A549 (cell line): ENCODE results near the gene USP3. TPM values are rescaled to one million over a fixed set of nuclear protein-coding genes. Genes with fewer than 3 reads are reported as not detected.

Experiments
- ATAC-seq, 2 experiments: fragments of 200-7000 bp in 1 of 2; fragments of >200 bp in 1 of 2; cut with Nextera tagmentation in 1 of 2; cut with Tn5 transposase in 1 of 2; 3 replicates each; pipeline versions ENCODE4 v1.8.0 to v1.9.1; 2018 to 2020; ENCODE audit warnings: mild to moderate bottlenecking in 1 of 2, moderate library complexity in 1 of 2
- CTCF ChIA-PET: fragments of 300-600 bp; sonication (Branson Sonifier 250); formaldehyde crosslinking; extraction: SDS; loops from one replicate; lab custom pipeline; 2021; ENCODE audit warnings: antibody characterized with exemption, inconsistent platforms; lab: Yijun Ruan, JAX
- POLR2A ChIA-PET: fragments of 350-600 bp; formaldehyde crosslinking; extraction: SDS; loops from one replicate; lab custom pipeline; 2021; ENCODE audit warnings: antibody characterized with exemption, inconsistent platforms; lab: Yijun Ruan, JAX
- DNase-seq, 2 experiments: peaks; one replicate each; pipeline versions ENCODE4 v3.0.0 to v3.0.0-alpha.2; 2011 to 2016; ENCODE audit warnings: low read depth in 1 of 2, low spot score in 1 of 2
- FAIRE-seq: peaks from 2 replicates; lab custom pipeline; 2011; peaks lifted over from hg19 to GRCh38; lab: Jason Lieb, UNC
- H3K27ac ChIP-seq, 2 experiments: fragments of >200 bp; sonication (Bioruptor Twin); formaldehyde crosslinking; 3 replicates each; pipeline ENCODE4 v1.5.1; 2016 to 2017
- H3K4me1 ChIP-seq: fragments of >200 bp; sonication (Bioruptor Twin); formaldehyde crosslinking; 3 replicates; pipeline ENCODE4 v1.6.1; 2016
- H3K4me2 ChIP-seq: fragments of >200 bp; sonication (Bioruptor Twin); formaldehyde crosslinking; 3 replicates; pipeline ENCODE4 v1.6.1; 2016
- H3K4me3 ChIP-seq: fragments of >200 bp; sonication (Bioruptor Twin); formaldehyde crosslinking; 3 replicates; pipeline ENCODE4 v1.5.1; 2016
- H3K9me3 ChIP-seq: fragments of >200 bp; sonication (Bioruptor Twin); formaldehyde crosslinking; 3 replicates; pipeline ENCODE4 v1.6.1; 2016
- CBX8 ChIP-seq: fragments of 200-600 bp; sonication (generic); IDR thresholded peaks from 2 replicates; pipeline ENCODE4 v1.6.1; 2016
- CEBPB ChIP-seq, 2 experiments: fragments of >200 bp in 1 of 2; sonication (Bioruptor Twin) in 1 of 2; formaldehyde crosslinking in 1 of 2; IDR thresholded peaks; 2 replicates each; pipeline ENCODE4 v1.6.1; 2012 to 2016
- CHD2 ChIP-seq: fragments of 150-350 bp; IDR thresholded peaks from 2 replicates; pipeline ENCODE4 v1.6.1; 2014; ENCODE audit warnings: low read length; ENCODE audit not compliant: partially characterized antibody
- CHD4 ChIP-seq: fragments of 200-600 bp; sonication (generic); IDR thresholded peaks from 2 replicates; pipeline ENCODE4 v1.6.1; 2016; ENCODE audit warnings: antibody characterized with exemption, mild to moderate bottlenecking, borderline replicate concordance
- EHF ChIP-seq: fragments of 250-450 bp; sonication (Bioruptor Pico); IDR thresholded peaks from 2 replicates; pipeline ENCODE4 v1.5.0; 2020; ENCODE audit warnings: mild to moderate bottlenecking
- EHMT2 ChIP-seq: fragments of 200-600 bp; sonication (generic); IDR thresholded peaks from 2 replicates; pipeline ENCODE4 v1.6.1; 2016; ENCODE audit warnings: antibody characterized with exemption, low read depth, mild to moderate bottlenecking, moderate library complexity
- ESRRA ChIP-seq: fragments of 150-350 bp; IDR thresholded peaks from 2 replicates; pipeline ENCODE4 v1.6.1; 2014; ENCODE audit warnings: mild to moderate bottlenecking, low read length, borderline replicate concordance
- FOSL2 ChIP-seq, 2 experiments: fragments of 450-650 bp in 1 of 2; fragments of >200 bp in 1 of 2; sonication (Bioruptor Twin) in 1 of 2; formaldehyde crosslinking; IDR thresholded peaks; 2 replicates each; pipeline versions ENCODE4 v1.5.0 to v1.6.1; 2016 to 2020; ENCODE audit warnings: mild to moderate bottlenecking in 1 of 2, moderate library complexity in 1 of 2
- HEYL ChIP-seq: fragments of 250-450 bp; sonication (Bioruptor Pico); IDR thresholded peaks from 2 replicates; pipeline ENCODE4 v1.8.0; 2021; ENCODE audit warnings: mild to moderate bottlenecking, moderate library complexity
- KDM1A ChIP-seq: fragments of 200-600 bp; sonication (generic); IDR thresholded peaks from 2 replicates; pipeline ENCODE4 v1.6.1; 2016; ENCODE audit warnings: low read depth, mild to moderate bottlenecking
- KDM5A ChIP-seq: fragments of 200-600 bp; sonication (generic); IDR thresholded peaks from 2 replicates; pipeline ENCODE4 v1.6.1; 2016; ENCODE audit warnings: antibody characterized with exemption, mild to moderate bottlenecking
- MAZ ChIP-seq: fragments of 150-350 bp; IDR thresholded peaks from 2 replicates; pipeline ENCODE4 v1.6.1; 2014; ENCODE audit warnings: antibody characterized with exemption, low read depth, low read length, borderline replicate concordance
- MYC ChIP-seq: IDR thresholded peaks from 2 replicates; pipeline ENCODE4 v1.6.1; 2012; ENCODE audit warnings: mild to moderate bottlenecking, inconsistent platforms, low read length, improper control_type of control experiment, borderline replicate concordance
- NPAS2 ChIP-seq: fragments of 250-450 bp; sonication (Bioruptor Pico); IDR thresholded peaks from 2 replicates; pipeline ENCODE4 v1.8.0; 2022; ENCODE audit warnings: mild to moderate bottlenecking, moderate library complexity, borderline replicate concordance
- NR3C1 ChIP-seq: fragments of >200 bp; sonication (Bioruptor Twin); formaldehyde crosslinking; IDR thresholded peaks from 3 replicates; pipeline ENCODE4 v1.6.1; 2017
- POLR2A ChIP-seq: IDR thresholded peaks from 2 replicates; pipeline ENCODE4 v1.6.1; 2012; ENCODE audit warnings: mild to moderate bottlenecking, low read length
- RAD21 ChIP-seq, 2 experiments: fragments of >200 bp in 1 of 2; sonication (Bioruptor Twin) in 1 of 2; formaldehyde crosslinking in 1 of 2; IDR thresholded peaks in 1 of 2; conservative IDR thresholded peaks in 1 of 2; 2 replicates in 1 of 2; 3 replicates in 1 of 2; pipeline ENCODE4 v1.6.1; 2012 to 2018; ENCODE audit warnings: inconsistent platforms in 1 of 2
- RARB ChIP-seq: fragments of 250-450 bp; sonication (Bioruptor Pico); IDR thresholded peaks from 2 replicates; pipeline ENCODE4 v1.8.0; 2021; ENCODE audit warnings: mild to moderate bottlenecking, moderate library complexity
- SMC3 ChIP-seq: fragments of >200 bp; sonication (Bioruptor Twin); formaldehyde crosslinking; IDR thresholded peaks from 3 replicates; pipeline ENCODE4 v1.6.1; 2018; ENCODE audit warnings: inconsistent platforms
- SREBF2 ChIP-seq: fragments of 450-650 bp; IDR thresholded peaks from 2 replicates; pipeline ENCODE4 v1.6.1; 2014; ENCODE audit warnings: mild to moderate bottlenecking, moderate library complexity
- TP53 ChIP-seq: fragments of 250-450 bp; sonication (Bioruptor Pico); IDR thresholded peaks from 2 replicates; pipeline ENCODE4 v1.5.0; 2021; ENCODE audit warnings: mild to moderate bottlenecking, moderate library complexity
- ZC3H11A ChIP-seq: fragments of 450-650 bp; IDR thresholded peaks from 2 replicates; pipeline ENCODE4 v1.6.1; 2014; ENCODE audit warnings: antibody characterized with exemption, mild to moderate bottlenecking
- ZFP36 ChIP-seq: fragments of 450-650 bp; IDR thresholded peaks from 2 replicates; pipeline ENCODE4 v1.6.1; 2014; ENCODE audit warnings: borderline replicate concordance; ENCODE audit not compliant: partially characterized antibody
- WGBS: methylation state at CpG from one replicate; pipeline ENCODE4 v1.1.6; 2017; ENCODE audit errors: missing lambda C conversion rate; 5-methylcytosine and 5-hydroxymethylcytosine counted together
- polyA plus RNA-seq, 4 experiments: library from polyadenylated mRNA; depleted of rRNA in 3 of 4; stranded (reverse); fragments of >200 nt; fragmentation: RNase III in 1 of 4; extraction: RNeasy Plus Mini Kit Qiagen cat#74134 plus additional on column Dnase treatment in 1 of 4; gene quantifications; 2 replicates in 3 of 4; 3 replicates in 1 of 4; pipeline ENCODE4 v1.2.3, GENCODE V29; 2011 to 2017
- TF ChIP-seq, protein P1 (sequence below): IDR thresholded peaks from 2 replicates; pipeline ENCODE4 v1.6.1; 2012; ENCODE audit warnings: low read depth, borderline replicate concordance
- TF ChIP-seq, protein P2 (sequence below): fragments of 450-650 bp; IDR thresholded peaks from 2 replicates; pipeline ENCODE4 v1.6.1; 2014; ENCODE audit warnings: antibody characterized with exemption
- TF ChIP-seq, protein P3 (sequence below): fragments of 250-450 bp; sonication (Bioruptor Pico); IDR thresholded peaks from 2 replicates; pipeline ENCODE4 v1.5.0; 2021; ENCODE audit warnings: mild to moderate bottlenecking, moderate library complexity, borderline replicate concordance
- TF ChIP-seq, protein P4 (sequence below): fragments of 250-450 bp; sonication (Bioruptor Pico); IDR thresholded peaks from 2 replicates; pipeline ENCODE4 v1.5.0; 2020; ENCODE audit warnings: low read depth, mild to moderate bottlenecking, moderate library complexity

The USP3 gene
- polyA plus RNA-seq, 2 of the 4 experiments (the other 2 are of a cell fraction) = 41.8 to 99.1 TPM

DNA sequence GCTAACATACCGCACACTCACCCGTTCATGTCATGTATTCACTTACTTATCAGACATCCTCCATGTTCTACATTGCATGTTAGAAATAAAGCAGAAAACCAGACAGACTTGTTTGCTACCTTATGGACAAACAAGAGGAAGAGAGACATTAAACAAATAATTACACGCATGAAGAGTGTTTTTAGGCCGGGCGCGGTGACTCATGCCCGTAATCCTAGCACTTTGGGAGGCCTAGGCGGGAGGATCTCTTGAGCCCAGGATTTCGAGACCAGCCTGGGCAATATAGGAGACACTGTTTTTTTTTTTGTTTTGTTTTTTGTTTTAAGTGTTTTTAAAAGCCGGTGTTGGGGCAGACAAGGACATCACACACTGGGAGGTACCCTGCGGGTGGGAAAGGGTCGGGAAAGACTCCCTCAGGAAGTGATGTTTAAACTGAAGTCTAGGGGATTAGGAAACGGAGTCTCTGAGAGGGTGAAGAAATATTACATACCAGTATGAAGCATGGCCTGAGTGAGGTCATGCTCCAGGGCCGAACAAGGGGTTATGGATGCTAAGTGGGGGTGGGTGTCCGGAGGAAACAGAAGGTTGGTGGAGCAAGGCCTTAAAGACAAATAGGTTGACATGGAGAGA lies 2.1 kb upstream of the USP3 start (continued):
- TF ChIP-seq, protein P1, sequence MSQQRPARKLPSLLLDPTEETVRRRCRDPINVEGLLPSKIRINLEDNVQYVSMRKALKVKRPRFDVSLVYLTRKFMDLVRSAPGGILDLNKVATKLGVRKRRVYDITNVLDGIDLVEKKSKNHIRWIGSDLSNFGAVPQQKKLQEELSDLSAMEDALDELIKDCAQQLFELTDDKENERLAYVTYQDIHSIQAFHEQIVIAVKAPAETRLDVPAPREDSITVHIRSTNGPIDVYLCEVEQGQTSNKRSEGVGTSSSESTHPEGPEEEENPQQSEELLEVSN = no peak; the same call in 1 of the 2 replicates
- TF ChIP-seq CHD4 (no peak), HEYL (CRISPR knock-in tag) (no peak), ZFP36 (no peak), KDM1A (no peak), RARB (CRISPR knock-in tag) (0 out of 2 replicates have a peak, but pooled peaks have one; percentile 6), CBX8 (no peak), EHMT2 (no peak), MYC (no peak), EHF (CRISPR knock-in tag) (no peak; the same call in 1 of the 2 replicates), FOSL2 (IDR thresholded peaks at IDR 0.05) (peak; percentile 39; the same call in 1 of the 2 replicates), FOSL2 (CRISPR knock-in tag; IDR thresholded peaks at IDR 0.05) (peak; percentile 91), CHD2 (no peak), SMC3 (no peak), RAD21 (conservative IDR thresholded peaks at IDR 0.05 in 1 of 2, IDR thresholded peaks at IDR 0.05 in 1 of 2) (0 out of 5 replicates have a peak, but pooled peaks of 1 of the 2 experiments have one; percentile 11), MAZ (no peak), KDM5A (no peak), ESRRA (no peak)
- TF ChIP-seq, protein P2, sequence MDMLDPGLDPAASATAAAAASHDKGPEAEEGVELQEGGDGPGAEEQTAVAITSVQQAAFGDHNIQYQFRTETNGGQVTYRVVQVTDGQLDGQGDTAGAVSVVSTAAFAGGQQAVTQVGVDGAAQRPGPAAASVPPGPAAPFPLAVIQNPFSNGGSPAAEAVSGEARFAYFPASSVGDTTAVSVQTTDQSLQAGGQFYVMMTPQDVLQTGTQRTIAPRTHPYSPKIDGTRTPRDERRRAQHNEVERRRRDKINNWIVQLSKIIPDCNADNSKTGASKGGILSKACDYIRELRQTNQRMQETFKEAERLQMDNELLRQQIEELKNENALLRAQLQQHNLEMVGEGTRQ = no peak
- TF ChIP-seq, protein P3, sequence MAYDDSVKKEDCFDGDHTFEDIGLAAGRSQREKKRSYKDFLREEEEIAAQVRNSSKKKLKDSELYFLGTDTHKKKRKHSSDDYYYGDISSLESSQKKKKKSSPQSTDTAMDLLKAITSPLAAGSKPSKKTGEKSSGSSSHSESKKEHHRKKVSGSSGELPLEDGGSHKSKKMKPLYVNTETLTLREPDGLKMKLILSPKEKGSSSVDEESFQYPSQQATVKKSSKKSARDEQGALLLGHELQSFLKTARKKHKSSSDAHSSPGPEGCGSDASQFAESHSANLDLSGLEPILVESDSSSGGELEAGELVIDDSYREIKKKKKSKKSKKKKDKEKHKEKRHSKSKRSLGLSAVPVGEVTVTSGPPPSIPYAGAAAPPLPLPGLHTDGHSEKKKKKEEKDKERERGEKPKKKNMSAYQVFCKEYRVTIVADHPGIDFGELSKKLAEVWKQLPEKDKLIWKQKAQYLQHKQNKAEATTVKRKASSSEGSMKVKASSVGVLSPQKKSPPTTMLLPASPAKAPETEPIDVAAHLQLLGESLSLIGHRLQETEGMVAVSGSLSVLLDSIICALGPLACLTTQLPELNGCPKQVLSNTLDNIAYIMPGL (CRISPR knock-in tag) = no peak
- TF ChIP-seq, protein P4, sequence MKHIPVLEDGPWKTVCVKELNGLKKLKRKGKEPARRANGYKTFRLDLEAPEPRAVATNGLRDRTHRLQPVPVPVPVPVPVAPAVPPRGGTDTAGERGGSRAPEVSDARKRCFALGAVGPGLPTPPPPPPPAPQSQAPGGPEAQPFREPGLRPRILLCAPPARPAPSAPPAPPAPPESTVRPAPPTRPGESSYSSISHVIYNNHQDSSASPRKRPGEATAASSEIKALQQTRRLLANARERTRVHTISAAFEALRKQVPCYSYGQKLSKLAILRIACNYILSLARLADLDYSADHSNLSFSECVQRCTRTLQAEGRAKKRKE (CRISPR knock-in tag) = no peak

DNA sequence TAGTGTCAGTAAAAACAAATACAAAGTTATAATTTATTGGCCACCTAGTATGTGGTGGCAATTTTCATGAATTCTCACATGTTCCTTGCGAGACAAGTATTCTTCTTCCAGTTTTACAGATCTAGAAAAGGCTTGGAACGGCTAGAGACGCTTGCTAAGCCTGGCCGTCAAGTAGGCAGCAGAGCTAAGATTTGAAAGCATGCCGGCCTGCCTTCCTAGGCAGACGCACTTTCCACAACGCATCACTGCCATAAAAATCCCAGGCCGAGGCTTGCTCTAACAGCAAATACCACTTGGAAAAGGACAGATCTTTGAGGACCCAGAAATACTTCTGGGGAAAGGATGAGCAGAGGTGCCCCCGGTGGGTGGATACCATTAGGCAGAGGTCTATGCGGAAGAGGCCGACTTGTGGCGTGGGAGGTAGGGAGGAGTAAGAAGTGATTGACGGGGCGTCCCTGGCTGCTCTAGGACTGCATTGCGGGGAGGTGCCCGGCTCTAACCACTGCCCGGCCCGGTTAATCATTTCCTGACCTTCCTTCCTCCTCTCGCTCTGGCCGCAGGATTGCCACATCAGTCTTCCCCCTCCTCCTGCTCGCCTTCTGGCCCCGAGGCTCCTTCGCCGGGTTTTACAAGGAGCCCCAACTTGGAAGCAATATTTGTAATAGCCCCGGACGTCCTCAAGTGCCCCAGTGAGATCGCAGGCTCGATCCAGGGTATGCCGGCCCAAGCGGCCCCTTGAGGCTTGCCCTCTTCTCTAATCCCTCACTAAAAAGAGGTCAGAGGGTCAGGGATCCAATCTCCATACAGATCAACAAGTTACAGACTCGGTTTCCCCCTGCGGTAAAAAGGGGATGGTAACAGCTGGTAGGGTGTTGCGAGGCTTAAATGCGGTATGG lies 1.3 kb upstream of the USP3 start:
- Histone ChIP-seq H3K4me3 (peak overlapping the region; percentile 77), H3K4me1 (peaks cover 61% of the 10 kb centered on the region), H3K4me2 (peak overlapping the region; percentile 93), H3K27ac (peak overlapping the region; percentile 99), H3K9me3 (no peaks in the 10 kb centered on the region)
- peak; percentile 53 to 78 for ATAC-seq
- peak; percentile 88 to 99 for DNase-seq
- no peak for FAIRE-seq
- 2% methylated on average over 34 of the region's 34 CpGs for WGBS
- CTCF ChIA-PET = interaction anchor here (0.7 to 8.7 kb wide), 17 partner anchors 10 to 592 kb away, joined by 3 to 161 read pairs (median 13); partner anchors contain the start of gene FBXL22
- POLR2A ChIA-PET = interaction anchor here (0.9 to 6.2 kb wide), 14 partner anchors 7 to 591 kb away, joined by 3 to 49 read pairs (median 8); partner anchors contain the start of gene CIAO2A
- TF ChIP-seq, protein P3 (CRISPR knock-in tag) = no peak
- no peak; the same call in 1 of the 2 replicates for TF ChIP-seq FOSL2 (IDR thresholded peaks at IDR 0.05)
- TF ChIP-seq FOSL2 (CRISPR knock-in tag; IDR thresholded peaks at IDR 0.05) = peak; percentile 64
- TF ChIP-seq, protein P1 = peak; percentile 80; the same call in 1 of the 2 replicates
- TF ChIP-seq NPAS2 (CRISPR knock-in tag) = no peak; the same call in 1 of the 2 replicates
- TF ChIP-seq CEBPB (IDR thresholded peaks at IDR 0.05) = peak; percentile 98 to 99
- no peak; the same call in 1 of the 2 replicates for TF ChIP-seq TP53 (CRISPR knock-in tag)
- TF ChIP-seq, protein P2 = no peak
- no peak for TF ChIP-seq SREBF2
- TF ChIP-seq NR3C1 = no peak
- TF ChIP-seq POLR2A = peak; percentile 39
- TF ChIP-seq ZC3H11A = no peak
